AG09319 (cell line): Measurements from ENCODE around the gene THSD4.

Source experiments
- DNase-seq: peaks from one replicate; pipeline ENCODE4 v3.0.0-alpha.2; 2010; ENCODE audit warnings: low read depth; ENCODE audit errors: extremely low read depth
- TF ChIP-seq, protein P1 (sequence below): IDR thresholded peaks from 2 replicates; pipeline ENCODE4 v1.5.1; 2011; ENCODE audit warnings: low read depth, mild to moderate bottlenecking, inconsistent platforms, low read length, moderate library complexity

Gene THSD4

DNA sequence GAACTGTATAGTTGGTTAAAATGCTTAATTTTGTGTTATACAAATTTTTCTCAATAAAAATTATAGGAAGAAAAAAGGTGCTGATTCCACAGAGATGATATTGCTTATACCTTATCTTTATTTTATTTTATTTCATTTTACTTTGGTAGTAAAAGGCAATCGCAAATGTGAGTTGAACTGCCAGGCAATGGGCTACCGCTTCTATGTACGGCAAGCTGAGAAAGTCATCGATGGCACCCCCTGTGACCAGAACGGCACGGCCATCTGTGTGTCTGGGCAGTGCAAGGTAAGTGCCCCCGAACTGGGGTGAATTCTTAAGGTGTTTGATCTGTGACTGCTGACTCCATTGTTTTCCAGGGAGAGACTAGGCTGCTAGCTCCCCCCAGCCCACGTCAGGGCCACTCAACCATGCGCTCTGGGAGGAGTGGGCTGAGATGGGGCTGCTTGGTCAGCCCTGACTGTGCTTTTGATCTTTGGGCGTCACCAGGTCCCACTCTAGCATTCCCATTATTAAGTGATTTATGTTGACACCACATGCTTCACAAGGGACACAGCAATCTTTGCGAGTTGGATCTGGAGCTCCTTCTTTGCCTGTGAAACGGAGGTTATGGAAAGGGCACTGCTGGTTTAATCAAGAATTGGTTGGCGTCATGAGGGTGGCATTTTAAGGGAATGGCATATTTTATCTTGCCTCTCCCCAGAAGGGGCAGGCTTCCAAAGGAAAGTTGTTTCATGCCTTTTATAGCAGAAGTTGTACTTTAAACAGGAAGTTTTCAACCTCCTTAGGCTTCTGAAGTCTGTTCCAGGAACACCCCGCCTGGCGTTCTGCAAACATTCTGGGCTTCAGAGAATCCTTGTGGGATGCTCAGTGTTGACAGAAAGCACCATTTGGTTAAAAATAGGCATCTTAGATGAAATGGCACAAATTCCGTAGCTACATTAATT, 296.5 kb downstream of the THSD4 start:
- TF ChIP-seq, protein P1, sequence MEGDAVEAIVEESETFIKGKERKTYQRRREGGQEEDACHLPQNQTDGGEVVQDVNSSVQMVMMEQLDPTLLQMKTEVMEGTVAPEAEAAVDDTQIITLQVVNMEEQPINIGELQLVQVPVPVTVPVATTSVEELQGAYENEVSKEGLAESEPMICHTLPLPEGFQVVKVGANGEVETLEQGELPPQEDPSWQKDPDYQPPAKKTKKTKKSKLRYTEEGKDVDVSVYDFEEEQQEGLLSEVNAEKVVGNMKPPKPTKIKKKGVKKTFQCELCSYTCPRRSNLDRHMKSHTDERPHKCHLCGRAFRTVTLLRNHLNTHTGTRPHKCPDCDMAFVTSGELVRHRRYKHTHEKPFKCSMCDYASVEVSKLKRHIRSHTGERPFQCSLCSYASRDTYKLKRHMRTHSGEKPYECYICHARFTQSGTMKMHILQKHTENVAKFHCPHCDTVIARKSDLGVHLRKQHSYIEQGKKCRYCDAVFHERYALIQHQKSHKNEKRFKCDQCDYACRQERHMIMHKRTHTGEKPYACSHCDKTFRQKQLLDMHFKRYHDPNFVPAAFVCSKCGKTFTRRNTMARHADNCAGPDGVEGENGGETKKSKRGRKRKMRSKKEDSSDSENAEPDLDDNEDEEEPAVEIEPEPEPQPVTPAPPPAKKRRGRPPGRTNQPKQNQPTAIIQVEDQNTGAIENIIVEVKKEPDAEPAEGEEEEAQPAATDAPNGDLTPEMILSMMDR: no peak
- no peak for DNase-seq

DNA sequence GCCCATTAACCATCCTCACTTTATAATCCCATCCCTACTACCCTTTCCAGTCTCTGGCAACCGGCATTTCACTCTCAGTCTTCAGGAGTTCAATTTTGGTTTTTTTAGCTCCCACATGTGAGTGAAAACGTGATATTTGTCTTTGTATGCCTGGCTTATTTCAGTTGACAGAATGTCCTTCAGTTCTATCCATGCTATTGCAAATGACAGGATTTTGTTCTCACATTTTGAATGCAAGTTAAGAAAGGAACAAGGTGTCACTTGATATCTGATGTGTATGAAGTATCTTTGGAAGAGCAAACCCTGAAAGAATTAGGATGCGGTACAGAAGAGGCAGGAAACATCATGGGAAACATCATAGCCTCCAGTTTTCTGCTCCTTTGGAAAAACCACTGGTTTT, 298.1 kb downstream of the THSD4 start:
- no peak for DNase-seq
- TF ChIP-seq, protein P1: no peak

DNA sequence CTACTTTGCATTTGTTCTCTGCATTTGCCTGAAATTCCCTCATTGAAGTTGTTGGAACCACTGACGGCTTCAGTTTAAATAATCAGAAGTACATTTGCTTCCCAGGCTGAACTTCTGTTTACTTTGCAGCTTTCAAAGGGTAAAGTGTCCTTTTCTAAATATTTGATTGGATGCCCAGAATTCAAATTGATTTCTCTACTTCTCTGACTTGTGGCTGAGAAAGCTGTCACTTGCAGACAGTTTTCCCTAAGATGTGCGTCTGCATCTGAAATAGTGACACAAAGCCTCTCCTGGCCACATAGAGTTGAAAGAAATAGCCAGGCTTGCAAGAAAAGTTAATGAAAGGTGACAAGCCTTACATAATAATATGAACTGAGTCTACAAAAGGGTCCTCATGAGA, 299.6 kb downstream of the THSD4 start:
- no peak for DNase-seq
- TF ChIP-seq, protein P1: no peak

DNA sequence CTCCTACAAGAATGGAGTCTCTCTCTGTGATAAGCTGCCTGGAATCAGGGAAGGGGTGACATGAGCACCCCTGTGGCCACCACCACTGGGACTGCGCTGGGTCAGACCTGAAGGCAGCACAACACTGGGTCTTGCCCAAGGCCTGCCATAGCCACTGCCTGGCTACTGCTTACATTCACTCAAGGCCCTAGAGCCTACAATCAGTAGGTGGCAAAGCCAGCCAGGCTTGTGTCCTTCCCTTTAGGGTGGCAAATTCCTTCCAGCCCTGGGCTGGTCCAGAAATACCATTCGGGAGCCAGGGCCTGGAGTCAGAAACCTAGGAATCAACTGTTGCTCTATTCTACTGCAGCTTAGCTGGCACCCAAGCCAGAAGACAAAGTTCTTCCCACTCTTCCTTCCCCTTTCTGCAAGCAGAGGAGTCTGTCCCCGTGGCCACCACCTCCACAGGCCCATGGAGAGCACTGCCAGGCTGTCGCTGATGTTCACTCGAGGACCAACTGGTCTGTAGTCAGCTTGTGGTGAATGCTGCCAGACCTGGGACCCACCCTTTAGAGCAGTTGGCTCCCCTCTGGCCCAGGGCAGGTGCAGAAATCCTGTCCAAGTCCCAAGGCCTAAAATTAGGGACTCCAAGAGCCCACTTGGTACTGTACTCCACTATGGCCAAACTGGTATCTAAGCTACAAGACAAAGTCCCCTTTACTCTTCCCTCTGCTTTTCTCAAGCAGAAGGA, 307.4 kb downstream of the THSD4 start:
- DNase-seq: no peak

DNA sequence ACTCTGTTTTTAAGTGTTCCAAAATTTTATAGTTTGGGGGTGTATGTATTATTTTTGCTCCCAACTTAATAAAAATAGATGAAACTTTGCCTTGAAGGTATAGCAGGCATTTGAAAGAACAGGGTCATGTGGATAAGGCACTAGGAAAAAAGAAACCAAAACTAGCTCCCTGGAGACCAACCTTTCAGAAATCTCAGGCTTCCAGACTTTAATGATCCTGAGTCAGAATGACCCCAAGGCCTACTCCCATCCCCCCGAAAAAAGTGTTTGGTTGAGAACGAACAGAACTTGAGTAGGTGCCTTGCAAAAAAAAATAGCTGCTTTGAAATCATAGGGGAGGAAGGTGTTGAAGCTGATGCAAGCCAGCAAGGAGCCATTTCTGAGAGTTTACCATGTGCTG, 309.5 kb downstream of the THSD4 start:
- no peak for DNase-seq

More for the DNA sequence above, 307.4 kb downstream of the THSD4 start:
- TF ChIP-seq, protein P1: no peak

DNA sequence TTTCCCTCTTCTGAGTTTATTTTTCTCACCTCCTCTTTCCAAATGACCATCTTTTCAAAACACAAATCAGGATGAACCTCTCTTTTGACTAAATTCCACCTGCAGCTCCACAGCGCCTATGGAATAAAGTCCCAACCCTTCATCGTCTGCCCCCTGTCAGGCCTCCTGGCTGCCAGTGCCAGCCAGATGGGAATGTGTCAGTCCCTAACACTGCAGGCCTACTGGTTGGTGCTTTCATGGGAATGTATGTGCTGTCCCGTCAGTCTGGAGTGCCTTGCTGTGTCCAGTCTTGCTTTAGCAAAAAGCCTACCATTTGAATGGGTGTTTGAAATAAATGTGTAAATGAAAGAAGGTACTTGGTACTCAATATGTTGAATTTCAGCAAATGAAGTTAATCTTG, 310.1 kb downstream of the THSD4 start:
- TF ChIP-seq, protein P1: no peak
- no peak for DNase-seq

More for the DNA sequence above, 309.5 kb downstream of the THSD4 start:
- TF ChIP-seq, protein P1: no peak

DNA sequence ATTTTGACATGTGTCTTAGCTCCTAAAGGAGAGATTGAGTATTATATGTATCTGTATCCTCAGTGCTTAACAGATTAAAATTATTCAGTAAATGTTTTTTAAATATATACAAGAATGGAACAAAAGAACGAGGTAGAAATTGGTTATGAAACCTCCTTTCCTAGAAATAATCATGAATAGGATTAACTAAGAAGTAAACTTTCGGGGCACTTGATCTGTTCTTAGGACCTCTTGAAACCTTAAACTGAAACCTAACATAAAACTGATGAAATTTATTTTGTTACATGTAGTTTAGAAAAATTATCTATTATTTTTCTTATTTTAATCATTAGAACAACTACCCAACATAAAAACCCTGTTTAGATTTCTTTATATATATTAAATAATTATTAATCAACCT, 311.5 kb downstream of the THSD4 start:
- TF ChIP-seq, protein P1: no peak
- no peak for DNase-seq
